ENCODE measurements around the gene PDPK1.
A peak's percentile ranks its signal among the peaks of the same experiment; 100 is the strongest.
"Not testable (repeated sequence)": the region's sequence is repeated elsewhere in the genome, so short reads cannot be mapped to it uniquely, and the experiment has no call there.

The PDPK1 gene

GRCh38 chr16:2587891-2588565, 50.2 kb downstream of the PDPK1 start:
- DNase-seq (ENCODE audit: low read depth) = no peak

- DNase-seq (ENCODE audit: low read depth) = no peak
Measured at GRCh38 chr16:2591476-2592240, 53.8 kb downstream of the PDPK1 start.

- DNase-seq (ENCODE audit: low read depth) = no peak
Measured at GRCh38 chr16:2592786-2593185, 55.0 kb downstream of the PDPK1 start.

- DNase-seq (ENCODE audit: low read depth) = no peak
Measured at GRCh38 chr16:2595393-2596205, 57.8 kb downstream of the PDPK1 start.

- no peak for DNase-seq (ENCODE audit: low read depth)
Measured at GRCh38 chr16:2596747-2597559, 59.1 kb downstream of the PDPK1 start.

- no peak for DNase-seq (ENCODE audit: low read depth)
Measured at GRCh38 chr16:2597560-2597902, 59.7 kb downstream of the PDPK1 start.

GRCh38 chr16:2598133-2598641, 60.4 kb downstream of the PDPK1 start:
- no peak for DNase-seq (ENCODE audit: low read depth)

- no peak for DNase-seq (ENCODE audit: low read depth)
Measured at GRCh38 chr16:2598723-2599122, 60.9 kb downstream of the PDPK1 start.

GRCh38 chr16:2599165-2599564, 61.3 kb downstream of the PDPK1 start:
- not testable (repeated sequence) for DNase-seq (ENCODE audit: low read depth)

- DNase-seq (ENCODE audit: low read depth) = not testable (repeated sequence)
Measured at GRCh38 chr16:2599785-2600184, 62.0 kb downstream of the PDPK1 start.

GRCh38 chr16:2601301-2602025, 63.6 kb downstream of the PDPK1 start:
- not testable (repeated sequence) for DNase-seq (ENCODE audit: low read depth)

GRCh38 chr16:2602175-2602574, 64.4 kb downstream of the PDPK1 start:
- DNase-seq (ENCODE audit: low read depth) = not testable (repeated sequence)

GRCh38 chr16:2603165-2604015, 65.6 kb downstream of the PDPK1 start:
- DNase-seq (ENCODE audit: low read depth) = peak; percentile 85

- not testable (repeated sequence) for DNase-seq (ENCODE audit: low read depth)
Measured at GRCh38 chr16:2604016-2604369, 66.2 kb downstream of the PDPK1 start.

- DNase-seq (ENCODE audit: low read depth) = not testable (repeated sequence)
Measured at GRCh38 chr16:2606820-2607219, 69.0 kb downstream of the PDPK1 start.

- not testable (repeated sequence) for DNase-seq (ENCODE audit: low read depth)
Measured at GRCh38 chr16:2609345-2609744, 71.5 kb downstream of the PDPK1 start.

GRCh38 chr16:2609827-2610470, 72.1 kb downstream of the PDPK1 start:
- DNase-seq (ENCODE audit: low read depth) = no peak

- DNase-seq (ENCODE audit: low read depth) = no peak
Measured at GRCh38 chr16:2610781-2611498, 73.1 kb downstream of the PDPK1 start.

GRCh38 chr16:2611499-2611862, 73.7 kb downstream of the PDPK1 start:
- DNase-seq (ENCODE audit: low read depth) = no peak

All from stimulated activated CD8-positive, alpha-beta memory T cell treated with anti-CD3 and anti-CD28 coated beads, Interleukin-4, amount 100 ng/mL, for 24 hours (primary cell).